ENCODE data around the gene REV1. TPM values are rescaled to one million over a fixed set of nuclear protein-coding genes. Genes with fewer than 3 reads are reported as not detected.

Gene REV1
- total and polyA plus RNA-seq, 2 of the 13 experiments (the other 11 are each of a cell fraction or from before 2014, with no cell fraction given), result 49.1 to 71.8 TPM

- FAIRE-seq (no peak), ATAC-seq (peak; percentile 38; the same call in 2 of the 3 replicates), DNase-seq (ENCODE audit: low spot score) (no peak)
- H3K36me3 ChIP-seq (replicated peaks in 1 of 2; ENCODE audit: control insufficient read depth in 1 of 2, insufficient read depth in 2 of 2, low read length in 2 of 2), result peaks cover 26 to 90% of the 10 kb centered on the region in 2 experiments
- WGBS (ENCODE audit: low lambda C conversion rate), result 92% methylated on average over 3 of the region's 3 CpGs
- ChIA-PET POLR2A (no interaction called here), CTCF (ENCODE audit: low intra/inter-chr PET ratio, low total read pairs) (no interaction called here)
- in situ Hi-C loops (cut with HindIII; ENCODE audit: extremely low pct_ligation_motif_present, low pct_unique_long_range_greater_than_20kb) (no loop called here), intact Hi-C loops (cut with micrococcal nuclease; ENCODE audit: unreplicated experiment) (no loop called here)
- H3K4me2 ChIP-seq (ENCODE audit: low read depth, low read length), result no peak overlapping the region
- no peak overlapping the region for H3K4me3 ChIP-seq (replicated peaks in 1 of 3; ENCODE audit: insufficient read depth in 1 of 3, low read depth in 2 of 3, low read length in 3 of 3)
- BruUV-seq (replicated peaks), result no TSS peak
- no peak overlapping the region for H3K27ac ChIP-seq (ENCODE audit: extremely low read length, insufficient read depth, low read length)
- no peaks in the 10 kb centered on the region for H3K9me3 ChIP-seq (ENCODE audit: low read length)
- no peaks in the 10 kb centered on the region for H3K4me1 ChIP-seq (ENCODE audit: insufficient read depth, low read length)
- H4K20me1 ChIP-seq (ENCODE audit: insufficient read depth, low read length), result no peaks in the 10 kb centered on the region
- TF ChIP-seq ZNF343 (CRISPR knock-in tag; IDR thresholded peaks at IDR 0.05) (no peak), ZNF33B (CRISPR knock-in tag; IDR thresholded peaks at IDR 0.05) (no peak), ZC3H4 (CRISPR knock-in tag; IDR thresholded peaks at IDR 0.05; ENCODE audit: borderline replicate concordance) (no peak), ZNF530 (CRISPR knock-in tag; IDR thresholded peaks at IDR 0.05; ENCODE audit: low read depth) (no peak), ZNF589 (CRISPR knock-in tag; conservative IDR thresholded peaks at IDR 0.05) (no peak), ZNF547 (CRISPR knock-in tag; IDR thresholded peaks at IDR 0.05) (no peak), ELF1 (CRISPR knock-in tag; IDR thresholded peaks at IDR 0.05) (no peak), CEBPG (CRISPR knock-in tag; IDR thresholded peaks at IDR 0.05) (no peak), MEIS1 (CRISPR knock-in tag; IDR thresholded peaks at IDR 0.05; ENCODE audit: borderline replicate concordance) (no peak), ARNT2 (CRISPR knock-in tag; IDR thresholded peaks at IDR 0.05; ENCODE audit: low read depth) (no peak), ZBED4 (CRISPR knock-in tag; IDR thresholded peaks at IDR 0.05; ENCODE audit: borderline replicate concordance) (no peak), SOX6 (IDR thresholded peaks at IDR 0.05) (no peak), SOX6 (CRISPR knock-in tag; IDR thresholded peaks at IDR 0.05) (no peak), ZMAT3 (CRISPR knock-in tag; conservative IDR thresholded peaks at IDR 0.05) (no peak), GFI1 (CRISPR knock-in tag; IDR thresholded peaks at IDR 0.05; ENCODE audit: borderline replicate concordance) (no peak)
- TF ChIP-seq, protein P1, sequence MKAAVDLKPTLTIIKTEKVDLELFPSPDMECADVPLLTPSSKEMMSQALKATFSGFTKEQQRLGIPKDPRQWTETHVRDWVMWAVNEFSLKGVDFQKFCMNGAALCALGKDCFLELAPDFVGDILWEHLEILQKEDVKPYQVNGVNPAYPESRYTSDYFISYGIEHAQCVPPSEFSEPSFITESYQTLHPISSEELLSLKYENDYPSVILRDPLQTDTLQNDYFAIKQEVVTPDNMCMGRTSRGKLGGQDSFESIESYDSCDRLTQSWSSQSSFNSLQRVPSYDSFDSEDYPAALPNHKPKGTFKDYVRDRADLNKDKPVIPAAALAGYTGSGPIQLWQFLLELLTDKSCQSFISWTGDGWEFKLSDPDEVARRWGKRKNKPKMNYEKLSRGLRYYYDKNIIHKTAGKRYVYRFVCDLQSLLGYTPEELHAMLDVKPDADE (CRISPR knock-in tag; IDR thresholded peaks at IDR 0.05), result no peak
- TF ChIP-seq, protein P2, sequence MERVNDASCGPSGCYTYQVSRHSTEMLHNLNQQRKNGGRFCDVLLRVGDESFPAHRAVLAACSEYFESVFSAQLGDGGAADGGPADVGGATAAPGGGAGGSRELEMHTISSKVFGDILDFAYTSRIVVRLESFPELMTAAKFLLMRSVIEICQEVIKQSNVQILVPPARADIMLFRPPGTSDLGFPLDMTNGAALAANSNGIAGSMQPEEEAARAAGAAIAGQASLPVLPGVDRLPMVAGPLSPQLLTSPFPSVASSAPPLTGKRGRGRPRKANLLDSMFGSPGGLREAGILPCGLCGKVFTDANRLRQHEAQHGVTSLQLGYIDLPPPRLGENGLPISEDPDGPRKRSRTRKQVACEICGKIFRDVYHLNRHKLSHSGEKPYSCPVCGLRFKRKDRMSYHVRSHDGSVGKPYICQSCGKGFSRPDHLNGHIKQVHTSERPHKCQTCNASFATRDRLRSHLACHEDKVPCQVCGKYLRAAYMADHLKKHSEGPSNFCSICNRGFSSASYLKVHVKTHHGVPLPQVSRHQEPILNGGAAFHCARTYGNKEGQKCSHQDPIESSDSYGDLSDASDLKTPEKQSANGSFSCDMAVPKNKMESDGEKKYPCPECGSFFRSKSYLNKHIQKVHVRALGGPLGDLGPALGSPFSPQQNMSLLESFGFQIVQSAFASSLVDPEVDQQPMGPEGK (CRISPR knock-in tag; IDR thresholded peaks at IDR 0.05), result no peak
- TF ChIP-seq, protein P3, sequence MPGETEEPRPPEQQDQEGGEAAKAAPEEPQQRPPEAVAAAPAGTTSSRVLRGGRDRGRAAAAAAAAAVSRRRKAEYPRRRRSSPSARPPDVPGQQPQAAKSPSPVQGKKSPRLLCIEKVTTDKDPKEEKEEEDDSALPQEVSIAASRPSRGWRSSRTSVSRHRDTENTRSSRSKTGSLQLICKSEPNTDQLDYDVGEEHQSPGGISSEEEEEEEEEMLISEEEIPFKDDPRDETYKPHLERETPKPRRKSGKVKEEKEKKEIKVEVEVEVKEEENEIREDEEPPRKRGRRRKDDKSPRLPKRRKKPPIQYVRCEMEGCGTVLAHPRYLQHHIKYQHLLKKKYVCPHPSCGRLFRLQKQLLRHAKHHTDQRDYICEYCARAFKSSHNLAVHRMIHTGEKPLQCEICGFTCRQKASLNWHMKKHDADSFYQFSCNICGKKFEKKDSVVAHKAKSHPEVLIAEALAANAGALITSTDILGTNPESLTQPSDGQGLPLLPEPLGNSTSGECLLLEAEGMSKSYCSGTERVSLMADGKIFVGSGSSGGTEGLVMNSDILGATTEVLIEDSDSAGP (CRISPR knock-in tag; IDR thresholded peaks at IDR 0.05; ENCODE audit: borderline replicate concordance), result no peak
- H2AFZ ChIP-seq (ENCODE audit: low read length), result no peak overlapping the region
- H3K9ac ChIP-seq (ENCODE audit: insufficient read depth, low read depth, low read length), result no peak overlapping the region
- H3K27me3 ChIP-seq (ENCODE audit: control insufficient read depth in 1 of 2, insufficient read depth in 2 of 2, low read length in 2 of 2), result no peaks in the 10 kb centered on the region
- no peaks in the 10 kb centered on the region for H3K79me2 ChIP-seq (ENCODE audit: insufficient read depth, low read length)
These were observed 67.2 kb downstream of the REV1 start for GRCh38 chr2:99422599-99422998.
